WERI-Rb-1 (cell line): ENCODE results near the gene MUC6.
"Not testable (repeated sequence)": the region's sequence is repeated elsewhere in the genome, so short reads cannot be mapped to it uniquely, and the experiment has no call there.

Source experiments
- DNase-seq: peaks from one replicate; pipeline ENCODE4 v3.0.0-alpha.2; 2020
- H3K27ac ChIP-seq: fragments of 250-450 bp; sonication (Bioruptor Pico); 2 replicates; pipeline ENCODE4 v1.5.1; 2020; ENCODE audit warnings: mild to moderate bottlenecking, moderate library complexity
- H3K27me3 ChIP-seq: fragments of 250-450 bp; sonication (Bioruptor Pico); 2 replicates; pipeline ENCODE4 v1.5.1; 2021; ENCODE audit warnings: mild to moderate bottlenecking, low read depth, moderate library complexity; ENCODE audit not compliant: insufficient read depth, severe bottlenecking
- H3K36me3 ChIP-seq: fragments of 250-450 bp; sonication (Bioruptor Pico); 2 replicates; pipeline ENCODE4 v1.5.1; 2020; ENCODE audit warnings: mild to moderate bottlenecking, moderate library complexity
- H3K4me3 ChIP-seq: 2 replicates; pipeline ENCODE4 v1.5.1; 2011; ENCODE audit warnings: low read depth, mild to moderate bottlenecking, control low read depth, low read length
- H3K9me3 ChIP-seq: fragments of 250-450 bp; sonication (Bioruptor Pico); 2 replicates; pipeline ENCODE4 v1.5.1; 2021; ENCODE audit warnings: mild to moderate bottlenecking, moderate library complexity; ENCODE audit not compliant: severe bottlenecking
- TF ChIP-seq, protein P1 (sequence below): IDR thresholded peaks from 2 replicates; pipeline ENCODE4 v1.5.1; 2011; ENCODE audit warnings: low read depth, mild to moderate bottlenecking, control low read depth, inconsistent platforms, low read length

The MUC6 gene

DNA sequence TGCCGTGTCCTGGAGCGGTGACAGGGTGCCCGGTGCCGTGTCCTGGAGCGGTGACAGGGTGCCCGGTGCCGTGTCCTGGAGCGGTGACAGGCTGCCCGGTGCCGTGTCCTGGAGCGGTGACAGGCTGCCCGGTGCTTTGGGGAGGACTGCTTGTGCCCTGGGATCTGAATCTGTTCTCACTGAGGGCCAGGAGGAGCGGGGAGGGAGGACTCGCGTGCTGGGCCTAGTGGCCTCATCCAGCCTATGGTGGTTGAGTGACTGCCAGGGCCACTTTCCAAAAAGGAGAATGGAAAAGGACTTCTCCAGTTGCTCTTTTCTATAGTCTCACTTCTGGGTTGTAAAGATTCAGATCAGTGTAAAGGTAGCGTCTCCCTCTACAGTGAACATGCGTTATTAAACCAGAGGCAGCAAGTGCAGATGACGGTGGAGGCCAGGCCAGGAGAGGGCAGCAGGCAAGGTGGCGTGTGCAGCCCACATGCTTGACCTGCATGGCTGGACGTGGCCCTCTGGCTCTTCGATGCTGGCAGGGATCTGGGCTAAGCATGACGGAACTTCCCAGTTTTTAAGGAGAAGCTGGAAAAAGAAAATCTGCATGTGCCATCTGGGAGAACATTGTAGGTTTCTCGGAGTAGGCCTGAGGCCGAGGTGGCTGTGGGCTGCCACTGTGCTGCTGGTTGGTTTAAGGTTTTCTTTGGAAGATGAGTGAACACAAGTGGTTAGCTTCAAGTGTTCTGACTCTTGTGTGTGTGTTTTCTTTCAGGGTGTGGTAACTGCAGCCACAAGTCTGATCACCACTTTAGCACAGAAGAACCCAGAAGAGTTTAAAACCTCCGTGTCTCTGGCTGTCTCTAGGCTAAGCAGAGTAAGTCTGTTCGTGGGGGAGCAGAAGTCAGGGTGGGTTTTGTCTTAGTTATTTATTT, 55.8 kb downstream of the MUC6 start:
- TF ChIP-seq, protein P1, sequence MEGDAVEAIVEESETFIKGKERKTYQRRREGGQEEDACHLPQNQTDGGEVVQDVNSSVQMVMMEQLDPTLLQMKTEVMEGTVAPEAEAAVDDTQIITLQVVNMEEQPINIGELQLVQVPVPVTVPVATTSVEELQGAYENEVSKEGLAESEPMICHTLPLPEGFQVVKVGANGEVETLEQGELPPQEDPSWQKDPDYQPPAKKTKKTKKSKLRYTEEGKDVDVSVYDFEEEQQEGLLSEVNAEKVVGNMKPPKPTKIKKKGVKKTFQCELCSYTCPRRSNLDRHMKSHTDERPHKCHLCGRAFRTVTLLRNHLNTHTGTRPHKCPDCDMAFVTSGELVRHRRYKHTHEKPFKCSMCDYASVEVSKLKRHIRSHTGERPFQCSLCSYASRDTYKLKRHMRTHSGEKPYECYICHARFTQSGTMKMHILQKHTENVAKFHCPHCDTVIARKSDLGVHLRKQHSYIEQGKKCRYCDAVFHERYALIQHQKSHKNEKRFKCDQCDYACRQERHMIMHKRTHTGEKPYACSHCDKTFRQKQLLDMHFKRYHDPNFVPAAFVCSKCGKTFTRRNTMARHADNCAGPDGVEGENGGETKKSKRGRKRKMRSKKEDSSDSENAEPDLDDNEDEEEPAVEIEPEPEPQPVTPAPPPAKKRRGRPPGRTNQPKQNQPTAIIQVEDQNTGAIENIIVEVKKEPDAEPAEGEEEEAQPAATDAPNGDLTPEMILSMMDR: peak; percentile 54

DNA sequence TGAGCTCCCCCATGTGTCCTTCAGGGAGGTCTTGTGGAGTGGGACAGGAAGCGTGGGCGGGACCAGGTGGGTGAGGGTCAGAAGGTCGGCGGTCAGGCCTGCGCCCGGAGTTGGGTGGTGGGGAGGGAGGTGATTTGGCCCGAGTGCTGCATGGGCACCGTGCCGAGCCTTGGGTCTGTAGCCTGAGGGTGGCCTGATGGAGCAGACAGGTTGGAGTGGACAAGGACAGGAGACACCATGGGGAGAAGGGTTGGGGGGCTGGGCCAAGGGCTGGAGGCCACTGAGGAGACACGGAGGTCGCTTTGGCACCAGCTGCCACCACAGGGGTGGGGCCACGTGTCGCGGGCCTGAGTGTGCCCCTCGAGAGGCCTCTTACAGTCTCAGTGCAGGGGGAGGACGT, 57.7 kb downstream of the MUC6 start:
- no peak for DNase-seq
- TF ChIP-seq, protein P1: no peak
- no peak overlapping the region for H3K4me3 ChIP-seq
- no peaks in the 10 kb centered on the region for H3K27me3 ChIP-seq
- H3K27ac ChIP-seq: no peak overlapping the region
- peaks cover 58% of the 10 kb centered on the region for H3K36me3 ChIP-seq
- no peaks in the 10 kb centered on the region for H3K9me3 ChIP-seq

More for the DNA sequence above, 55.8 kb downstream of the MUC6 start:
- peaks cover 72% of the 10 kb centered on the region for H3K36me3 ChIP-seq
- no peaks in the 10 kb centered on the region for H3K27me3 ChIP-seq
- H3K4me3 ChIP-seq: no peak overlapping the region
- no peaks in the 10 kb centered on the region for H3K9me3 ChIP-seq
- no peak overlapping the region for H3K27ac ChIP-seq
- peak; percentile 36 for DNase-seq

DNA sequence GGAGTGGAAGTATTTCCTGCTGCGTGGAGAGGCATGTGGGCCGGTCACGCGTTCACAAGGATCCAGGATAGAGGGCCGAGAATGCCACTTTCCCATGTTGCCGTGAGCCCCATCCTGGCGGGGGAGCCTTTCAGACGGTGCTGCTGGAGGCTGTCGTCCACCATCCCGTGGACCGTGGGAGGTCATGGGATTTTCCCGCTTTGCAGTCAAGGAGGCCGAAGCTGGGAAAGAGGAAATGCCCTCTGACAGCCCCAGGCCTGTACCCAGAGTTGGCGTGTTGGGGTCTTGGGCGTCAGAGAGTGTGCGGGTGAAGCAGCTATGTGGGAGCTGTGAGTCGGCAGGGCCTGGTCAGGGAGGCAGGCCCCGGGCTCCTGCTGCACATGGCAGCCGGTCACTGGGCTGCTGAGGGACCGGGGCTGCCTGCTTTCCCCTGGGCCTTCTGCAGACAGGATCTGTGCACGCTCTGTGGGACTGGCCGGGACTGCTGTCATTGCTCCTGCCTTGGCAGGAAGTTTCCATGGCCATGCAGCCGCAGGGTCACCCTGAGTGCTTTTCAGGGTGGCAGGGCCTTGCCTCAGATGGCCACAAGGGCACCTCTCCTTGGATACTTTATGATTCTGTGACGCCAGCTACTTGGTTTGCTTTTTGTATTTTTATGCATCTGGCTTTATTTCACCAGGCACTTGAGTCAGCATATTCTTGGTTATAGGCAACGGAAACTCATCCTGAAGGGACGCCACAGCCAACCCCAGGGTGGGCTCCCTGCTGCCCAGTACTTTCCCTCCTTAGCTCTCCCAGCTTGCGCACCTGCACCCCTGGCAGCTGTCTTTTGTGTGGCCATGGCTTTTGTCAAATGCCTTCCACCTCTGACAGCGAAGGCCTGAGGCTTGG, 58.4 kb downstream of the MUC6 start:
- no peaks in the 10 kb centered on the region for H3K27me3 ChIP-seq
- no peaks in the 10 kb centered on the region for H3K9me3 ChIP-seq
- no peak overlapping the region for H3K27ac ChIP-seq
- DNase-seq: no peak
- TF ChIP-seq, protein P1: no peak
- H3K36me3 ChIP-seq: peaks cover 60% of the 10 kb centered on the region
- H3K4me3 ChIP-seq: no peak overlapping the region

DNA sequence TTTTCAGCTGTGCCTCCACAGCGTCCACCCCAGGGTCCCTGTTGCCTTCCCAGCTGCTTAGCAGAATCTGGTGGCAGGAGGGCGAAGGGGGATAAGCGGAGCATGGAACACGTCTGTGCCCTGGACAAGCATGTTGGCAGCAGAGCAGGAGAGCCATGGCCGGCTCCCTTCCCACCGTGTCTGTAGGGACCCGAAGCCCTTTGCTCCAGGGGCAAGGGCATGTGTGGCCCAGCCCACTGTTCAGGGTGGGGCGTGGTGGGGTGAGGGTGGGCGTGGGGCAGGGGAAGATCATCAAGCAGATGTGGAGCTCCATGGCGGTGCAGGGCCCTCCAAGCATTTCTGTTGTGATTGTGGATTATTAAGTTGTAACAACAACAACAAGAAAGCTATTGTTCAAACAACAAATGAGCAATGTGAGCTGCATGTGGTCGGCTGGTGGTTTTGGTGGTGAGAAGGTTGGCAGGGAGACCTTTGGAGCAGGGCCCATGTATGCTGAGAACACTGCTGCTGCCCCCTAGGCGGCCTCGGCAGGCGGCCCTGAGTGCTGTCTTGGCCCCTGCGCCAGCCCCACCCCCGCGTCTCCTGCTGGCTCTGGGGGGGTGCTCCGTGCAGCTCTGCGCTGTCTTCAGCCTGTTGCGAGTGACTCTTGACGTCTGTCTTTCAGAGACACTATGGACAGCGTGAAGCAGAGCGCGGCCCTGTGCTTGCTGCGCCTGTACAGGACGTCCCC, 59.9 kb downstream of the MUC6 start:
- Histone ChIP-seq H3K27me3 (no peaks in the 10 kb centered on the region), H3K9me3 (no peaks in the 10 kb centered on the region), H3K36me3 (peaks cover 63% of the 10 kb centered on the region), H3K27ac (no peak overlapping the region), H3K4me3 (no peak overlapping the region)
- TF ChIP-seq, protein P1: 0 out of 2 replicates have a peak, but pooled peaks have one; percentile 6
- DNase-seq: no peak

DNA sequence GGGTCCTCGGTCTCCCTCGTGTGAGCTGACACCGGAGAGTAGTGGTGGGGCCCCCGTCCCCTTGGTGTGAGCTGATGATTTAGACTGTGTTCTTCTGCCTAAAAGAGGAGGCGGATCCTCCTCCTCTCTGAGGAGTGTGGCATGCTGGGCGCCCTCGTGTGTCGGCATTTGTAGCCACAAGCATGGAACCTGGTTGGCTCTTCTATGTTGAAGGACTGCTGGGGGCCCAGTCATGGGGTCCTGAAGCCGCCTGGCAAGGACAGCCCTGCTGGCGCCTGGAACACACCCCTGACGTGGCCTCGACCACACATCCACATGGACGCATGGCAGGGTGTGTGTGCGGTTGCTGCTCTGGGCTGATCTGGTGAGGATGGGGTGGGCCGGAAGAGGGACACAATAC, 60.7 kb downstream of the MUC6 start:
- no peaks in the 10 kb centered on the region for H3K27me3 ChIP-seq
- H3K27ac ChIP-seq: no peak overlapping the region
- TF ChIP-seq, protein P1: peak; percentile 58
- H3K36me3 ChIP-seq: peaks cover 56% of the 10 kb centered on the region
- DNase-seq: peak; percentile 39
- H3K4me3 ChIP-seq: no peak overlapping the region
- no peaks in the 10 kb centered on the region for H3K9me3 ChIP-seq

DNA sequence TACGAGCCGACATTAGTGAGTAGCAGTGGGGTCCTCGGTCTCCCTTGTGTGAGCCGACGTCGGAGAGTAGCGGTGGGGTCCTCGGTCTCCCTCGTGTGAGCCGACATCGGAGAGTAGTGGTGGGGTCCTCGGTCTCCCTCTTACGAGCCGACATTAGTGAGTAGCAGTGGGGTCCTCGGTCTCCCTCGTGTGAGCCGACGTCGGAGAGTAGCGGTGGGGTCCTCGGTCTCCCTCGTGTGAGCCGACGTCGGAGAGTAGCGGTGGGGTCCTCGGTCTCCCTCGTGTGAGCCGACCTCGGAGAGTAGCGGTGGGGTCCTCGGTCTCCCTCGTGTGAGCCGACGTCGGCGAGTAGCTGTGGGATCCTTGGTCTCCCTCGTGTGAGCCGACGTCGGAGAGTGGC, 61.1 kb downstream of the MUC6 start:
- not testable (repeated sequence) for H3K27ac ChIP-seq, DNase-seq, H3K9me3 ChIP-seq, H3K27me3 ChIP-seq, H3K4me3 ChIP-seq
- H3K36me3 ChIP-seq: peaks cover 57% of the 10 kb centered on the region
